ENCODE results near the gene ICAM1. TPM values are rescaled to one million over a fixed set of nuclear protein-coding genes. Genes with fewer than 3 reads are reported as not detected.

ICAM1 gene
- total RNA-seq, 1 donor from 2014 or later: 9.6 TPM

GRCh38 chr19:10288662-10289166, 17.8 kb downstream of the ICAM1 start:
- no peaks in the 10 kb centered on the region for H3K9me3 Mint-ChIP-seq
- H3K36me3 Mint-ChIP-seq: no peaks in the 10 kb centered on the region
- peaks cover 45% of the 10 kb centered on the region for H3K4me1 Mint-ChIP-seq
- H3K4me3 Mint-ChIP-seq: peak overlapping the region; percentile 70
- H3K27ac Mint-ChIP-seq: peak overlapping the region; percentile 71
- no peak for TF ChIP-seq CTCF (IDR thresholded peaks at IDR 0.05; ENCODE audit: unreplicated experiment)
- no peak for DNase-seq (ENCODE audit: low spot score in 2 of 2, unreplicated experiment in 2 of 2)
- peaks cover 93% of the 10 kb centered on the region for H3K27me3 Mint-ChIP-seq (ENCODE audit: low read depth)

GRCh38 chr19:10289167-10289835, 18.4 kb downstream of the ICAM1 start:
- TF ChIP-seq CTCF (IDR thresholded peaks at IDR 0.05; ENCODE audit: unreplicated experiment): no peak
- no peak for DNase-seq (ENCODE audit: low spot score in 2 of 2, unreplicated experiment in 2 of 2)
- no peak overlapping the region for H3K27ac Mint-ChIP-seq
- H3K36me3 Mint-ChIP-seq: no peaks in the 10 kb centered on the region
- H3K4me3 Mint-ChIP-seq: peak overlapping the region; percentile 70
- peaks cover 96% of the 10 kb centered on the region for H3K27me3 Mint-ChIP-seq (ENCODE audit: low read depth)
- H3K4me1 Mint-ChIP-seq: peaks cover 45% of the 10 kb centered on the region
- no peaks in the 10 kb centered on the region for H3K9me3 Mint-ChIP-seq

GRCh38 chr19:10289836-10290356, 19.0 kb downstream of the ICAM1 start, which contains the start of gene ICAM5:
ICAM5 (plus strand) TSS chr19:10289952; CDS start chr19:10290044, 92 bp downstream.
- Mint-ChIP-seq H3K4me3 (peak within 1 kb of the TSS; percentile 70), H3K4me1 (peaks cover 45% of the 10 kb centered on the region), H3K9me3 (no peaks in the 10 kb centered on the region), H3K27me3 (ENCODE audit: low read depth) (peaks cover 100% of the 10 kb centered on the region), H3K27ac (peak within 1 kb of the TSS; percentile 71), H3K36me3 (no peaks in the 10 kb centered on the region)
- DNase-seq (ENCODE audit: low spot score in 2 of 2, unreplicated experiment in 2 of 2): no peak
- TF ChIP-seq CTCF (IDR thresholded peaks at IDR 0.05; ENCODE audit: unreplicated experiment): no peak

GRCh38 chr19:10290357-10290875, 19.5 kb downstream of the ICAM1 start:
- peaks cover 100% of the 10 kb centered on the region for H3K27me3 Mint-ChIP-seq (ENCODE audit: low read depth)
- no peak for TF ChIP-seq CTCF (IDR thresholded peaks at IDR 0.05; ENCODE audit: unreplicated experiment)
- peak overlapping the region; percentile 70 for H3K4me3 Mint-ChIP-seq
- H3K4me1 Mint-ChIP-seq: peaks cover 46% of the 10 kb centered on the region
- DNase-seq (ENCODE audit: low spot score in 2 of 2, unreplicated experiment in 2 of 2): no peak
- no peaks in the 10 kb centered on the region for H3K9me3 Mint-ChIP-seq
- no peaks in the 10 kb centered on the region for H3K36me3 Mint-ChIP-seq
- H3K27ac Mint-ChIP-seq: no peak overlapping the region

GRCh38 chr19:10290876-10291553, 20.1 kb downstream of the ICAM1 start:
- peak overlapping the region; percentile 70 for H3K4me3 Mint-ChIP-seq
- DNase-seq (ENCODE audit: low spot score in 2 of 2, unreplicated experiment in 2 of 2): no peak
- H3K4me1 Mint-ChIP-seq: peaks cover 51% of the 10 kb centered on the region

More at GRCh38 chr19:10290876-10291553, 20.1 kb downstream of the ICAM1 start:
- Mint-ChIP-seq H3K9me3 (no peaks in the 10 kb centered on the region), H3K36me3 (no peaks in the 10 kb centered on the region), H3K27ac (no peak overlapping the region), H3K27me3 (ENCODE audit: low read depth) (peaks cover 100% of the 10 kb centered on the region)
- no peak for TF ChIP-seq CTCF (IDR thresholded peaks at IDR 0.05; ENCODE audit: unreplicated experiment)
